HG03439 (cell line): ENCODE data around the gene EGF.
"Not testable (repeated sequence)": the region's sequence is repeated elsewhere in the genome, so short reads cannot be mapped to it uniquely, and the experiment has no call there.

Experiments used
- ATAC-seq: cut with Tn5 transposase; IDR thresholded peaks from one replicate; pipeline ENCODE4 v1.9.1; 2021; ENCODE audit warnings: mild to moderate bottlenecking, moderate library complexity; ENCODE audit not compliant: unreplicated experiment

EGF gene

GRCh38 chr4:109913596-109914241 lies 1.0 kb downstream of the EGF start:
- no peak for ATAC-seq

DNA sequence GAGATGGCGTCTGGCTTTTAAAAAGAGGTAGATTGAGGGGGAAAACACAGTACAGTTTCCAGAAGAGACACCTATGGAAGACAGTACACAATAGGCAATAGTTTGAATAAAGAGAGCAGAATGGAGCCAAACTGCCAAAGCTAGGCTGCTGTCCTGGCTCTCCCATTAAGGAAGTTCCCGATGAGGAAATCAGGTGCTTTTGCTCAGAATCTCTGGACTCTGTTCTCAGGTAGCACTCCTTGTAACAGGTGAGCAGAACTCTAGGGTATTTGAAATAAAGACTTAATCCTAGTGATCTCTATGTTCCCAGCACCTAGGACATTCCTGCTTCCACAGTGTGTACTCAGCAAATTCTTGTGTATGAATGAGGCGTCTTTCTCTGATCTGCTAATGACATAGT lies 1.6 kb downstream of the EGF start:
- no peak for ATAC-seq

DNA sequence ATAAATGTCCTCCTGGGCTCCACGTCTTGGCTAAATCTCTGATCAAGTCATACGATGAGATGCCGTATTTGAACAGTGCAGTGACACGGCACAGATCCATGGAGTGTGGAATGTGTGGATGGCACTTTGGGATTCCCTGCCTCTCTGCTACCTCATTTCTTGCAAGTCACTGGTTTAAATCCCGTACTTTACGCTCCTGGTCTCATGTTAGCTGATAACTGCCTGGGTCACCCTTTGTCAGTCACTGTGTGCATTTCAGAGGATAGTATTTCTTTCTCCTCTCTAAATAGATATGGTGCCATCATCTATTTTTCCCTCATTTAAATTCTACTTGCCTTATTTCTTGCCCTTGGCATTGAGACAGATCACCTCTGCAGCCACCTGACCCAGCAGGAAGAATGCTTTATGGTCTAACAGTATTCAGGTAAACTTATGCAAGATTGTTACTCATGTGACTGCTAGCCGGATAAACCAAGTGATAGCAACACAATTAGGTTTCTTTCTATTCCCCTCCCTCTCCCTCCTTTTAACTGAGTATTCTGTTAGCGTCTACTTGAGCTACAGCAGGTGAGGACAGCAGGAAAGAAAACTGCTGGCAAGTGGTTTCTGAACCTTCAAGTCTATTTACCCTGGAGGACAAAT lies 2.8 kb downstream of the EGF start:
- no peak for ATAC-seq

GRCh38 chr4:109916027-109916409 lies 3.3 kb downstream of the EGF start:
- ATAC-seq: no peak

- ATAC-seq: no peak
These were observed 8.7 kb downstream of the EGF start for GRCh38 chr4:109921384-109921808.

DNA sequence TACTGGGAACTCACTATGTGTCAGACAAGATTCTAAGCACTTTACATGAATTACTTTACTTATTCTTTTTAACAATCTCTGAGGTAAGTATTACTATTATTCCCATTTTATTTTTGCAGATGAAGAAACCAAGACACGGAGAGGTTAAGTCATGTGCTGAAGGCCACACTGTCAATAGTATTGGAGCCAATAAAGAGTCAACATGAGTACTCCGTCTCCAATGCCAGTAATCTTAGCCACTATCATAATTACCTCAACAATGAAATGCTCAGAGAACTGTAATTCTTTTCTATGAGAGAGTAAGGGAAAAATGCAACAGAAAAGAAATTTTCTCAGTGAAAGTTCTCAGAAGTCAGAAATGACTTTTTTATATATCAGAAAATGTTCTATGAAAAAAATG lies 12.7 kb downstream of the EGF start:
- ATAC-seq: no peak

- ATAC-seq: no peak
These were observed 15.8 kb downstream of the EGF start for GRCh38 chr4:109928327-109929045.

DNA sequence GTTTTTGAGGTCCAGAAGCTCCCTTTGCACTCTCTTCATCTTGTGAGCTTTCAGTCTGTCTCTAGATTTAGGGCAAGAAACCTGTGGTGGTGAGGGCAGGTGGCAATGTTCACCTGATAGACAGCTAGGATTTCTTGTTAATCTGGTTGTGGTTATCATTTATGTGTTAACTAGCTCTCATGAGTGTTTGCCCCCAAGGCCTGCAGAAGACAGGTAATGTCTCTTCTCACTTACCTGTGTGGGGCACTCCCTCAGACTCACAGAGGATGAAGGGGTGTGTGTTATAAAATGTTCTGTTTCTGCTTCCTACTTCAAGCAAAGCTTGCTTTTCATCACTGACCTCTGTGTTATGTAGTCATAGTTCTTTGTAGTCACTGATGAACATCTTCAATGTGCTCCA lies 17.8 kb downstream of the EGF start:
- ATAC-seq: no peak

GRCh38 chr4:109930872-109931271 lies 18.2 kb downstream of the EGF start:
- no peak for ATAC-seq

DNA sequence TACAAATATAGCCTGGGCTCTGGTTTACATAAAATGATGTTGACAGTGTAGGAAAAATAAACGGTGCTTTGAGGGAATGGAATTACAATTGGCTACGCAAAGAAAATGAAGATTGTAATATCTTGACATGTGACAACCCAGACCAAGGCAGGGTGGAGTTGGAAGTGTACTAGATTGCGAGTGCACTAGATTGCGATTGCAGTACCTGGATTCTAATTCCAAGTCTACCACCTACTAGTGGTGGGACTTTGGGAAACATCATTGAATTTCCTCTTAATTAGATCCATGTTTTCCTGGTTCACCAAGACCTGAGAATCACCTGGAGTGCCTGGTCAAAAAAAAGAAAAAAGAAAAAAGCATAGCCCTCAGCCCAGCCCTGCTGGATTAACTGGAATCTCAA lies 18.6 kb downstream of the EGF start:
- no peak for ATAC-seq

GRCh38 chr4:109937352-109937751 lies 24.7 kb downstream of the EGF start:
- ATAC-seq: not testable (repeated sequence)

- no peak for ATAC-seq
These were observed 26.5 kb downstream of the EGF start for GRCh38 chr4:109939190-109939589.

- ATAC-seq: no peak
These were observed 29.7 kb downstream of the EGF start for GRCh38 chr4:109942292-109942926.

DNA sequence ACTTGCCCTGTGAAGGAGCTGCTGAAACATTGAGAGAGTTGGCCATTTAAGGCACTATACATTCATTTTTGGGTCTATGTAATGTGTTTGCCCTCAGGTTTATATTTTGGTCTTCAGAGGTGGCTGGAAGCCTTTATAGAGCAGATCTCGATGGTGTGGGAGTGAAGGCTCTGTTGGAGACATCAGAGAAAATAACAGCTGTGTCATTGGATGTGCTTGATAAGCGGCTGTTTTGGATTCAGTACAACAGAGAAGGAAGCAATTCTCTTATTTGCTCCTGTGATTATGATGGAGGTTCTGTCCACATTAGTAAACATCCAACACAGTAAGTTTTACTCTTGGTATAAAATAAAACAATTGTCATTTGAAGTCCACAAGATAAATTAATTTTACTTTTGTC lies 31.1 kb downstream of the EGF start:
- no peak for ATAC-seq

- ATAC-seq: no peak
These were observed 31.9 kb downstream of the EGF start for GRCh38 chr4:109944591-109944990.

DNA sequence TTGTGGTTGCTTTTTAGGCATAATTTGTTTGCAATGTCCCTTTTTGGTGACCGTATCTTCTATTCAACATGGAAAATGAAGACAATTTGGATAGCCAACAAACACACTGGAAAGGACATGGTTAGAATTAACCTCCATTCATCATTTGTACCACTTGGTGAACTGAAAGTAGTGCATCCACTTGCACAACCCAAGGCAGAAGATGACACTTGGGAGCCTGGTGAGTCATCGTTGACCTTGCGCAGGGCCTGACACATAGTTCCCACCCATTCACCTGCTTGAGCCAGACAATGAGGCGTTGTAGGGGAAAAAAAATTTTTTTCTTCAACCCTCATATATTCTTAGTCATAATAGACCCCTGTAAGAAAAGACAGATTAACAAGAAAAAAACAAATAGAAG lies 32.4 kb downstream of the EGF start:
- ATAC-seq: no peak

GRCh38 chr4:109946120-109946519 lies 33.4 kb downstream of the EGF start:
- ATAC-seq: no peak

GRCh38 chr4:109947457-109947856 lies 34.8 kb downstream of the EGF start:
- ATAC-seq: no peak

DNA sequence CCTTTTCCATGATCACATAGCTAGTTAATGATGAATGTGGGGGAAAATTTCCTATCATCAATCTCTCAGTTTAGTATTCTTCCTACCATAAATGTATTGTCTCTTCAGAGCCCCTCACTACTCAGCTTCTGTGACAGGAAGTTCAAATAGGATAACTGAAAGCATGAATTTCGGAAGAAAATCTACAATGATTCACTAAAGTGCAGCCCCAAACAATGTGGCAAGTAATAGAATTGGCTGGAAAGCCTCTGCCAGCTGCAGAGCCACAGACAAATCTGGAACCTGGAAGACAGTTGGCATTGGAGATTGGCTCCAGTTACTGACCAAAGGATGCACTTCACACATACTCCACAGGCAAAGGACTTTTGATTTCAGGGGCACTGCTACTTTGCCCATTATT lies 35.2 kb downstream of the EGF start:
- no peak for ATAC-seq

GRCh38 chr4:109949099-109949718 lies 36.5 kb downstream of the EGF start:
- ATAC-seq: not testable (repeated sequence)

- ATAC-seq: no peak
These were observed 39.9 kb downstream of the EGF start for GRCh38 chr4:109952612-109953011.
